ENCODE measurements around the gene DDT.
A peak's percentile ranks its signal among the peaks of the same experiment; 100 is the strongest.
"Not testable (repeated sequence)": the region's sequence is repeated elsewhere in the genome, so short reads cannot be mapped to it uniquely, and the experiment has no call there.

DDT gene
- 4.5 to 7.3 (median 5.2) reads per million in 3 donors for total RNA-seq

GRCh38 chr22:23974345-23974744 is at the start of gene DDT:
DDT (minus strand) TSS chr22:23974441; CDS start chr22:23974414, 27 bp downstream.
- H3K36me3 ChIP-seq (ENCODE audit: control insufficient read depth, insufficient read depth, low read length) = peaks cover 25% of the 10 kb centered on the region
- H3K27me3 ChIP-seq (replicated peaks; ENCODE audit: control insufficient read depth, insufficient read depth, low read length, poor library complexity, severe bottlenecking); DNase-seq; H3K27ac ChIP-seq (ENCODE audit: insufficient read depth, low read length, poor library complexity, severe bottlenecking); H3K9me3 ChIP-seq (ENCODE audit: control insufficient read depth, low read length); H3K4me3 ChIP-seq (ENCODE audit: insufficient read depth, low read depth, low read length, poor library complexity, severe bottlenecking); H3K4me1 ChIP-seq (ENCODE audit: control insufficient read depth, insufficient read depth, low read length, poor library complexity, severe bottlenecking): not testable (repeated sequence)

- DNase-seq = no peak
- Histone ChIP-seq H3K27ac (ENCODE audit: insufficient read depth, low read length, poor library complexity, severe bottlenecking) (no peak overlapping the region), H3K36me3 (ENCODE audit: control insufficient read depth, insufficient read depth, low read length) (no peaks in the 10 kb centered on the region), H3K27me3 (replicated peaks; ENCODE audit: control insufficient read depth, insufficient read depth, low read length, poor library complexity, severe bottlenecking) (no peaks in the 10 kb centered on the region), H3K4me1 (ENCODE audit: control insufficient read depth, insufficient read depth, low read length, poor library complexity, severe bottlenecking) (peaks cover 4% of the 10 kb centered on the region), H3K4me3 (ENCODE audit: insufficient read depth, low read depth, low read length, poor library complexity, severe bottlenecking) (no peak overlapping the region), H3K9me3 (ENCODE audit: control insufficient read depth, low read length) (no peaks in the 10 kb centered on the region)
Observed at GRCh38 chr22:24023204-24023789, 49.1 kb upstream of the DDT start.

- Histone ChIP-seq H3K27ac (ENCODE audit: insufficient read depth, low read length, poor library complexity, severe bottlenecking) (no peak overlapping the region), H3K36me3 (ENCODE audit: control insufficient read depth, insufficient read depth, low read length) (no peaks in the 10 kb centered on the region), H3K9me3 (ENCODE audit: control insufficient read depth, low read length) (no peaks in the 10 kb centered on the region)
Observed at GRCh38 chr22:24021304-24021703, 47.1 kb upstream of the DDT start.

DNA sequence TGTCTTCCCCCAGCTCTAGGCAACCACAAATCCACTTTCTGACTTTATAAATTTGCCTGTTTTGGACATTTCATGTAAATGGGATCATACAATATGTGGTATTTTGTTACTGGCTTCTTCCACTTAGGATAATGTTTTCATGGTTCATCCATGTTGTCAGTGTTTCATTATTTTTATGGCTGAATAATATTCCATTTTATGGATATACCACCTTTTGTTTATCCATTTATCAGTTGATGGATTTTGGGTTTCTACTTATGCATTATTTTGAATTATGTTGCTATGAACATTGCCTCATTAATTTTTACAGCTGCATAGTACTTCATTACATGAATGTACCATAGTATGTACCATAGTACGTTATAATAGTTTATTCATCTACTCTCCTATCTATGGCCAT is 41.9 kb upstream of the DDT start:
- H3K4me1 ChIP-seq (ENCODE audit: control insufficient read depth, insufficient read depth, low read length, poor library complexity, severe bottlenecking) = no peaks in the 10 kb centered on the region
- no peak overlapping the region for H3K27ac ChIP-seq (ENCODE audit: insufficient read depth, low read length, poor library complexity, severe bottlenecking)
- no peak overlapping the region for H3K4me3 ChIP-seq (ENCODE audit: insufficient read depth, low read depth, low read length, poor library complexity, severe bottlenecking)
- no peaks in the 10 kb centered on the region for H3K27me3 ChIP-seq (replicated peaks; ENCODE audit: control insufficient read depth, insufficient read depth, low read length, poor library complexity, severe bottlenecking)
- H3K9me3 ChIP-seq (ENCODE audit: control insufficient read depth, low read length) = no peaks in the 10 kb centered on the region
- DNase-seq = no peak
- H3K36me3 ChIP-seq (ENCODE audit: control insufficient read depth, insufficient read depth, low read length) = no peaks in the 10 kb centered on the region

More at GRCh38 chr22:24021304-24021703, 47.1 kb upstream of the DDT start:
- H3K27me3 ChIP-seq (replicated peaks; ENCODE audit: control insufficient read depth, insufficient read depth, low read length, poor library complexity, severe bottlenecking) = no peaks in the 10 kb centered on the region
- no peak for DNase-seq
- H3K4me3 ChIP-seq (ENCODE audit: insufficient read depth, low read depth, low read length, poor library complexity, severe bottlenecking) = no peak overlapping the region
- peaks cover 4% of the 10 kb centered on the region for H3K4me1 ChIP-seq (ENCODE audit: control insufficient read depth, insufficient read depth, low read length, poor library complexity, severe bottlenecking)

DNA sequence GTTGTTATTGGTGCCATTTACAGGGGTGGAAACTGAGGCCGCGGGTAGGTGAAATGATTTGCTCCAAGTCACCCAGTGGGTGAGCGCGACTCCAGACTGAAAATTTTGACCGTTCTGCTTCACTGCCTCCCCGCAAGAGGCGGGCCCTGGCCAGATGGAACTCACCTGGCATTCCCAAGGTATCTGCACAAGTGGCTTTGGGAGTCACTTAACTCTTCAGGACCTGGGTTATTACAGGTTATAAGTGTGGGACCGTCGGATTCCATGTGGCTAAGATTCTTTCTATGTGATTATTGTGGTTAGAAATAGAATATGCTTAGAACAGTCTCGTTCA is 37.5 kb upstream of the DDT start:
- Histone ChIP-seq H3K27ac (ENCODE audit: insufficient read depth, low read length, poor library complexity, severe bottlenecking) (peak overlapping the region; percentile 81), H3K27me3 (replicated peaks; ENCODE audit: control insufficient read depth, insufficient read depth, low read length, poor library complexity, severe bottlenecking) (no peaks in the 10 kb centered on the region), H3K4me1 (ENCODE audit: control insufficient read depth, insufficient read depth, low read length, poor library complexity, severe bottlenecking) (no peaks in the 10 kb centered on the region), H3K9me3 (ENCODE audit: control insufficient read depth, low read length) (no peaks in the 10 kb centered on the region), H3K36me3 (ENCODE audit: control insufficient read depth, insufficient read depth, low read length) (no peaks in the 10 kb centered on the region), H3K4me3 (ENCODE audit: insufficient read depth, low read depth, low read length, poor library complexity, severe bottlenecking) (peak overlapping the region; percentile 80)
- DNase-seq = no peak

GRCh38 chr22:24010018-24010391 is 35.8 kb upstream of the DDT start:
- Histone ChIP-seq H3K9me3 (ENCODE audit: control insufficient read depth, low read length) (no peaks in the 10 kb centered on the region), H3K4me1 (ENCODE audit: control insufficient read depth, insufficient read depth, low read length, poor library complexity, severe bottlenecking) (no peaks in the 10 kb centered on the region), H3K27ac (ENCODE audit: insufficient read depth, low read length, poor library complexity, severe bottlenecking) (no peak overlapping the region), H3K36me3 (ENCODE audit: control insufficient read depth, insufficient read depth, low read length) (no peaks in the 10 kb centered on the region), H3K4me3 (ENCODE audit: insufficient read depth, low read depth, low read length, poor library complexity, severe bottlenecking) (no peak overlapping the region), H3K27me3 (replicated peaks; ENCODE audit: control insufficient read depth, insufficient read depth, low read length, poor library complexity, severe bottlenecking) (no peaks in the 10 kb centered on the region)
- no peak for DNase-seq

DNA sequence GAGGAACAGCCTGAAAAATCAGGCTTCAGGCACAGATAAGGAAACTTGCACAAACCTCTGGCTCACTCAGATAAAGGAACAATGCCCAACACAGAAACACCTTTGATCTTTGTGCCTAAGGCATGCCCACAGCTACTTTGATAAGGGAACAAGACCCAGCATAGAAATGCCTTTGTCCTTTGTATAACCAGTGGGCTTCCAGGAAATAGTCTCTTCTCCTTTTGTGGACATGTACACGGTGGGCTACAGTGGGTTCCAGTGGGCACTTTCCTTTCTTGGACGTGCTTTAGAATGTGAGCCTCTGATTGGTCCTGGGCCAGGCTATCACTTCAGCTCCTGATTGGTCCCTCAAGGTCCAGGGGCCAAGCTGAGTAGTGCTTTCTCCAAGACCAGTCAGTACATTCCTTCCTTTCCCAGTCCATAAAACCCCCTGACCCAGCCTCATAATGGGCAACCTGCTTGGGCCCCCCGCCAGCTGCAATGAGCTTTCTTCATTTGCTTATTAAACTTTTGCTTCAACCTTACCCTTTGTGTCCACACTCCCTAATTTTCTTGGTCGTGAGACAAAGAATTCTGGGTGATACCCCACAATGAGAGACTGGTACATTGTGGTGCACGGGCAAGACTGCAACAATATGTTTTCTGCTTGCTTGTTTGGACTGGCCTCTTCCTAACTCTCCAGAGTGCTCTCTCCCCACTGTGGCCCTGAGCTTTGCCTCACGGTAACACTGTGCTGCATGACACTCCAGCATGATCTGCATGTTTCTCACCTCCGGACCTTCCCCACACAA is 35.2 kb upstream of the DDT start:
- Histone ChIP-seq H3K9me3 (ENCODE audit: control insufficient read depth, low read length) (no peaks in the 10 kb centered on the region), H3K4me1 (ENCODE audit: control insufficient read depth, insufficient read depth, low read length, poor library complexity, severe bottlenecking) (no peaks in the 10 kb centered on the region), H3K27me3 (replicated peaks; ENCODE audit: control insufficient read depth, insufficient read depth, low read length, poor library complexity, severe bottlenecking) (no peaks in the 10 kb centered on the region), H3K36me3 (ENCODE audit: control insufficient read depth, insufficient read depth, low read length) (no peaks in the 10 kb centered on the region), H3K4me3 (ENCODE audit: insufficient read depth, low read depth, low read length, poor library complexity, severe bottlenecking) (no peak overlapping the region), H3K27ac (ENCODE audit: insufficient read depth, low read length, poor library complexity, severe bottlenecking) (no peak overlapping the region)
- DNase-seq = no peak

DNA sequence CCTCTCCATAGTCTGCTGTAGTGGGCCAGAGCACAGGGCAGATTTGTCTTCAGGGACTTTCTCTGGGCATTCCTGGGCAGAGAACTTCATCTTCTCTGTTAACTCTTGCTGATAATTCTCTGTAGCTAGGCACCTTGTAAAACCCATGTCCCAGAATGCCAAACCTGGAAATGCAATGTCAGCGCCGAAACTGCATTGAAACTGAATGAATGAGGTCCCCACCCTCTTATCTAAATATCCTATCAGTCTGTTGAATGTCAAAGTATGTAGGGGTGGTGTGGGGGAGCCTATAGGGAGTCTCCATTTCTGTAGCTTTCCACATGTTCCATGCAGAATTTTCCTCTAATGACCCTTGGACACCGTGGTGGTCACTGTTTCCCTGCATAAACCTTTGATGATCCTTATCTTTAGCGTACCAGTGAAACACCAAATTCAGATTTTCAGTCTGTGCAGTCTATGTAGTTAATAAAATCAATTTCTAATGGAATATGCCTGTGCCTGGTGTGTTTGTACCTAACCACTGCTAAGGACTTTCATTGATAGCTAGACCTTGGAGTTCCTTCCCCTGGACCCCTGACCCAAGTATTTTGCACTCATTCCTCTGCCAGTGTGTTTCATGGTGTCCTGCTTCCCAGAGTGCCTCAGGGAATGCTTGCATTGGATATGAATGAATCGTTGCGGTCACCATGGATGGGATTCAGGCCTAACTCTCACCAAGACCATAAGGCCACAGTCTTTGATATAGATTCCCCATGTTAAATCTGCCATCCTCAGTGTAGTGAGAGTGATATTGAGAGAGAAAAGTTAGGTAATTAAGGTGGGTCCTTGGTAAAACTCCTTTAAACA is 34.4 kb upstream of the DDT start:
- H3K4me1 ChIP-seq (ENCODE audit: control insufficient read depth, insufficient read depth, low read length, poor library complexity, severe bottlenecking) = no peaks in the 10 kb centered on the region
- no peaks in the 10 kb centered on the region for H3K9me3 ChIP-seq (ENCODE audit: control insufficient read depth, low read length)
- H3K27ac ChIP-seq (ENCODE audit: insufficient read depth, low read length, poor library complexity, severe bottlenecking) = no peak overlapping the region
- no peaks in the 10 kb centered on the region for H3K27me3 ChIP-seq (replicated peaks; ENCODE audit: control insufficient read depth, insufficient read depth, low read length, poor library complexity, severe bottlenecking)
- H3K36me3 ChIP-seq (ENCODE audit: control insufficient read depth, insufficient read depth, low read length) = no peaks in the 10 kb centered on the region
- no peak overlapping the region for H3K4me3 ChIP-seq (ENCODE audit: insufficient read depth, low read depth, low read length, poor library complexity, severe bottlenecking)
- DNase-seq = no peak

GRCh38 chr22:24008022-24008283 is 33.7 kb upstream of the DDT start:
- Histone ChIP-seq H3K27me3 (replicated peaks; ENCODE audit: control insufficient read depth, insufficient read depth, low read length, poor library complexity, severe bottlenecking) (no peaks in the 10 kb centered on the region), H3K4me3 (ENCODE audit: insufficient read depth, low read depth, low read length, poor library complexity, severe bottlenecking) (no peak overlapping the region), H3K36me3 (ENCODE audit: control insufficient read depth, insufficient read depth, low read length) (no peaks in the 10 kb centered on the region), H3K9me3 (ENCODE audit: control insufficient read depth, low read length) (no peaks in the 10 kb centered on the region), H3K27ac (ENCODE audit: insufficient read depth, low read length, poor library complexity, severe bottlenecking) (no peak overlapping the region), H3K4me1 (ENCODE audit: control insufficient read depth, insufficient read depth, low read length, poor library complexity, severe bottlenecking) (no peaks in the 10 kb centered on the region)
- DNase-seq = no peak

All from effector memory CD4-positive, alpha-beta T cell (primary cell).